ENCODE results near the gene FAM180A. TPM values are rescaled to one million over a fixed set of nuclear protein-coding genes. Genes with fewer than 3 reads are reported as not detected.

Gene FAM180A
- total and polyA plus RNA-seq, 8 donors, result 0.08 to 5.8 (median 1.4) TPM; not detected in 4

DNA sequence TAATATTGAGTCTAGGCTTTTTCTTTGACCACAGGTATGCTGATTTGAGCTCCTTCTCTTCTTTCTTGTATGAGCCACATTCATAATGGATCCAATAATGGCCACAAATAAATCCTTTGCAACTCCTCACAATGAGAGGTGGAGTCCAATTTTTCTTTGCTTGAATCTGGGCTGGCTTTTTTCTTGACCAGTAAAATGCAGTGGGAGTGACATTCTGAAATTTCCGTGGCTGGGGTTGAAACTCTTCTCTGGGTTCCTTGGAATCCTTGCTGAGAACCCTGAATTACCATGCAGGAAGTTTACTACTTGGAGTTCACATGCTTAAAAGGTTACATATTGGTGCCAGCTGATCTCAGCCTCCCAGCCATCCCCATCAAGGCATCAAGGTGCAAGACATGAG, 22.4 kb upstream of the FAM180A start:
- H3K4me3 ChIP-seq, result no peak overlapping the region
- peaks cover 0 to 8% (median 0%) of the 10 kb centered on the region in 3 donors for H3K27me3 ChIP-seq
- peak overlapping the region in 1 of 5 donors; percentile 66 for H3K27ac ChIP-seq
- H3K4me1 ChIP-seq, result peaks cover 9 to 36% (median 18%) of the 10 kb centered on the region in 4 donors
- no peaks in the 10 kb centered on the region for H3K36me3 ChIP-seq
- TF ChIP-seq POLR2A (IDR thresholded peaks at IDR 0.05), result no peak
- TF ChIP-seq, protein P1, sequence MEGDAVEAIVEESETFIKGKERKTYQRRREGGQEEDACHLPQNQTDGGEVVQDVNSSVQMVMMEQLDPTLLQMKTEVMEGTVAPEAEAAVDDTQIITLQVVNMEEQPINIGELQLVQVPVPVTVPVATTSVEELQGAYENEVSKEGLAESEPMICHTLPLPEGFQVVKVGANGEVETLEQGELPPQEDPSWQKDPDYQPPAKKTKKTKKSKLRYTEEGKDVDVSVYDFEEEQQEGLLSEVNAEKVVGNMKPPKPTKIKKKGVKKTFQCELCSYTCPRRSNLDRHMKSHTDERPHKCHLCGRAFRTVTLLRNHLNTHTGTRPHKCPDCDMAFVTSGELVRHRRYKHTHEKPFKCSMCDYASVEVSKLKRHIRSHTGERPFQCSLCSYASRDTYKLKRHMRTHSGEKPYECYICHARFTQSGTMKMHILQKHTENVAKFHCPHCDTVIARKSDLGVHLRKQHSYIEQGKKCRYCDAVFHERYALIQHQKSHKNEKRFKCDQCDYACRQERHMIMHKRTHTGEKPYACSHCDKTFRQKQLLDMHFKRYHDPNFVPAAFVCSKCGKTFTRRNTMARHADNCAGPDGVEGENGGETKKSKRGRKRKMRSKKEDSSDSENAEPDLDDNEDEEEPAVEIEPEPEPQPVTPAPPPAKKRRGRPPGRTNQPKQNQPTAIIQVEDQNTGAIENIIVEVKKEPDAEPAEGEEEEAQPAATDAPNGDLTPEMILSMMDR (IDR thresholded peaks at IDR 0.05), result no peak
- no peak for TF ChIP-seq POLR2AphosphoS5 (IDR thresholded peaks at IDR 0.05)
- TF ChIP-seq EP300 (IDR thresholded peaks at IDR 0.05), result no peak
- DNase-seq, result no peak
- H3K9me3 ChIP-seq, result no peaks in the 10 kb centered on the region
- intact Hi-C loops (cut with DNase I; ENCODE audit: low total_unique reads), result no loop called here
- 87 to 95% (median 91%) methylated on average over 1 of the region's 1 CpG for WGBS, 5 donors

DNA sequence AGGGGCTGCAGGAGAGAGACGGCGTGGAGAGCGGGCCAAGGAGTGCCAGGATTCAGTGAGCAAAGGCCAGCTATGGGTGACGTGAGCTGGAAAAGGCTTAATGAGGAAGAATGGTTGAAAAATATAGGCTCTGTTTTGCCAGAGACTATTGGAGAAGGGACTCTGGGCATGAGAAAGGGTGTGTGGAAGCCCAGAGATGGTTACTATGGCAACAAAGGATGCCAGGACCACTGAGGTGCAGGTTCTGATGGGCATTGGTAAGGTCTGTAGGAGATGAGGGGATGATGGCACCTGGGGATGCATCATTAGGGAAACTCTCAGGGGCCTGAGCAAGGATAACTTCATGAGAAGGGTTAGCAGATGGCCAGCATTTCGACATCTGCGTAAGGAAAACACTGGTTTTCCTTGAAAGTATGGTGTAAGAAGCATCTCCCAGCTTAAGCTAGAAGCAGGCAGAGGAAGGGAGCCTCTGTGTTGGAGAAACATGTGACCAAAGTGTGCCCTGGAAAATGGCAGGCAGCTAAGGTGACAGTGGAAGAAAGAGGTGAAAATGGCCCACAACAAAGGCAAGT, 21.6 kb upstream of the FAM180A start:
- Histone ChIP-seq H3K27me3 (peaks cover 0 to 14% (median 0%) of the 10 kb centered on the region in 3 donors), H3K36me3 (no peaks in the 10 kb centered on the region), H3K9me3 (no peaks in the 10 kb centered on the region), H3K4me1 (peaks cover 9 to 32% (median 18%) of the 10 kb centered on the region in 4 donors), H3K4me3 (no peak overlapping the region), H3K27ac (peak overlapping the region in 2 of 5 donors; percentile 4 to 69)
- no peak for DNase-seq
- intact Hi-C loops (cut with DNase I; ENCODE audit: low total_unique reads), result no loop called here
- WGBS, 5 donors, result 85 to 94% (median 92%) methylated on average over 6 of the region's 6 CpGs
- TF ChIP-seq, protein P1 (IDR thresholded peaks at IDR 0.05), result no peak
- no peak for TF ChIP-seq POLR2AphosphoS5 (IDR thresholded peaks at IDR 0.05)
- TF ChIP-seq POLR2A (IDR thresholded peaks at IDR 0.05), result no peak
- no peak for TF ChIP-seq EP300 (IDR thresholded peaks at IDR 0.05)

DNA sequence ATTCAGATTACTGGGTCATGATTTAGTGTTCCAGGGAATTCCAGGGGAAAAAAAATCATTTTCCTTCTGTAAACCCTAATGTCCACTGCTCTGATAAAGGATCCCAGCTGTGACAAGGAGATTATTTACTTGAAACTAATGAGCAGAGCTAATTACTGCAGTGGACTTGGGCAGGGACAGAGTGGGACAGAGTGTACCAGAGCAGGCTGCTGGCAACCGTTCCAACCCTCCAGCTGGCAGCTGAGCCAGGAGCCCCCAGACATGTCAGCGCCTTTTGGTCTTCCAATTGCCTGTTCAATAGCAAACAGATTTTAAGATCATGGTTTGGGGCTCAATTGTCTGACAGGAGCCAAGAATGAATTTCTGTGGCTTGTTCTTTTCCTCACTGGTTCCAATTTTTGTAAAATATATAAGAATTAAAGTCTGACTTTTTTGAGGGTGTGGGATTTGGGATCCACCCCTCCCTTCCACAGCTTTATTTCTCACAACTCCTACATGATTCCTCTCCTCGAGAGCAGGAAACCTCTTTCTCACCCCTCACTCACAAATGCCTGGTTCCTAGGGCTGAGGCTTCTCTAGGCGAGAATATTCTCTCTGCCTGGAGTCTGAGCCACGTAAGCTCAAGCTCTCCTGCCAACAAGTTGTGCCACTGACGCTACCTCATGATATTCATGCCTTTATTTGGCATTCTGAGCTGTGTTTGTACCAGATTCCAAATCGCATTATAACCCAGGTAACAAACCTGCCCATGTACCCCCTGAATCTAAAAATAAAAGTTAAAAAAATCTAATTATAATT, 20.6 kb upstream of the FAM180A start:
- TF ChIP-seq EP300 (IDR thresholded peaks at IDR 0.05) (no peak), POLR2AphosphoS5 (IDR thresholded peaks at IDR 0.05) (peak in 1 of 3 donors; percentile 12)
- no peak for DNase-seq
- H3K4me1 ChIP-seq, result peaks cover 9 to 23% (median 14%) of the 10 kb centered on the region in 4 donors
- peak overlapping the region in 3 of 5 donors; percentile 7 to 69 (median 43) for H3K27ac ChIP-seq
- peaks cover 0 to 14% (median 0%) of the 10 kb centered on the region in 3 donors for H3K27me3 ChIP-seq
- H3K36me3 ChIP-seq, result no peaks in the 10 kb centered on the region
- no peaks in the 10 kb centered on the region for H3K9me3 ChIP-seq
- intact Hi-C loops (cut with DNase I; ENCODE audit: low total_unique reads), result no loop called here
- H3K4me3 ChIP-seq, result no peak overlapping the region
- WGBS, 5 donors, result 64 to 80% (median 74%) methylated on average over 7 of the region's 7 CpGs

DNA sequence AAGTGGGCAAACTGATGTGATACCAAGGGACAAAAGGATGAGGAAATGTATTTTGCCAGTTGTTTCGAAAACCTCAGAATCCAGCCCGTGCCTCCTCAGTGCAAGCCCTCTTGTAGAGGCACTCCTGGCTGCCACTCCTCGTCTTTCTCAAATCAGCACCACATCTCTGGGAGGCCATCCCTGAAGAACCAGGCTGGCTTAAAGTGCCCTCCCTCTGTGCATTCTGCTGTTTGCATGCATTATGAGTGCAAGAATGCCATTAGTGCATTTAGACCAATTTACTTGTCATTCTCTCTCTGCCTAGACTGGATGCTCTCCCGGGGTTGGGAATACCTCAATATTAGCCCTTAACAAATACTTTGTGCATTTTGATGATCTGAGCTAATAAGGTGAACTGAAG, 19.9 kb upstream of the FAM180A start:
- H3K4me3 ChIP-seq, result no peak overlapping the region
- H3K27ac ChIP-seq, result peak overlapping the region in 1 of 5 donors; percentile 69
- no peaks in the 10 kb centered on the region for H3K36me3 ChIP-seq
- H3K4me1 ChIP-seq, result peaks cover 3 to 16% (median 6%) of the 10 kb centered on the region in 4 donors
- 57 to 69% (median 67%) methylated on average over 4 of the region's 4 CpGs for WGBS, 5 donors
- intact Hi-C loops (cut with DNase I; ENCODE audit: low total_unique reads), result no loop called here
- no peaks in the 10 kb centered on the region for H3K9me3 ChIP-seq
- DNase-seq, result no peak
- peaks cover 0 to 14% (median 0%) of the 10 kb centered on the region in 3 donors for H3K27me3 ChIP-seq
- TF ChIP-seq EP300 (IDR thresholded peaks at IDR 0.05) (no peak), POLR2A (IDR thresholded peaks at IDR 0.05) (no peak), POLR2AphosphoS5 (IDR thresholded peaks at IDR 0.05) (no peak)
- TF ChIP-seq, protein P1 (IDR thresholded peaks at IDR 0.05), result no peak

Data from stomach (tissue), 9 donors.